Body of pancreas (tissue), 4 donors: Measurements from ENCODE around the gene FRG2C.
"Not testable (repeated sequence)": the region's sequence is repeated elsewhere in the genome, so short reads cannot be mapped to it uniquely, and the experiment has no call there.

Source experiments
- CTCF ChIP-seq, 7 experiments: fragments of 450-650 bp in 4 of 7; fragments of 200-600 bp in 3 of 7; sonication (generic) in 3 of 7; IDR thresholded peaks; one replicate each; pipeline ENCODE4 v1.5.1; 2016 to 2019; ENCODE audit warnings: antibody characterized with exemption in 7 of 7
- POLR2A ChIP-seq, 3 donors: fragments of 450-650 bp; IDR thresholded peaks; one replicate each; pipeline ENCODE4 v1.6.1; 2016; ENCODE audit warnings: antibody characterized with exemption in 3 of 3, mild to moderate bottlenecking in 2 of 3

- TF ChIP-seq CTCF, POLR2A (IDR thresholded peaks at IDR 0.05): not testable (repeated sequence)
Measured at GRCh38 chr3:75655101-75655904, 8.8 kb upstream of the FRG2C start.
